MM.1S (cell line): ENCODE data around the gene DHDH.
"Not testable (repeated sequence)": the region's sequence is repeated elsewhere in the genome, so short reads cannot be mapped to it uniquely, and the experiment has no call there.

Experiments
- DNase-seq: peaks from one replicate; pipeline ENCODE4 v3.0.0-alpha.2; 2015
- H2AFZ ChIP-seq: fragments of 300-600 bp; sonication (generic); 2 replicates; pipeline ENCODE4 v1.6.0; 2016; ENCODE audit warnings: antibody characterized with exemption, low read length
- H3F3A ChIP-seq: fragments of 300-600 bp; sonication (generic); 2 replicates; pipeline ENCODE4 v1.6.1; 2016; ENCODE audit warnings: mild to moderate bottlenecking, antibody characterized with exemption, low read length, moderate library complexity, mixed read lengths; ENCODE audit not compliant: insufficient read depth
- H3K27ac ChIP-seq: fragments of 300-600 bp; sonication (generic); 2 replicates; pipeline ENCODE4 v1.5.1; 2016; ENCODE audit warnings: mild to moderate bottlenecking, low read length
- H3K27me3 ChIP-seq: fragments of 300-600 bp; sonication (generic); replicated peaks from 2 replicates; pipeline ENCODE4 v1.6.0; 2016; ENCODE audit warnings: low read length; ENCODE audit not compliant: insufficient read depth
- H3K36me3 ChIP-seq: fragments of 300-600 bp; sonication (generic); replicated peaks from 2 replicates; pipeline ENCODE4 v1.6.1; 2016; ENCODE audit warnings: mild to moderate bottlenecking, low read length, mixed read lengths; ENCODE audit not compliant: insufficient read depth
- H3K4me1 ChIP-seq: fragments of 300-600 bp; sonication (generic); 2 replicates; pipeline ENCODE4 v1.6.1; 2016; ENCODE audit warnings: low read length, mixed read lengths
- H3K4me2 ChIP-seq: fragments of 300-600 bp; sonication (generic); 2 replicates; pipeline ENCODE4 v1.6.0; 2016; ENCODE audit warnings: low read depth, low read length
- H3K4me3 ChIP-seq: fragments of 300-600 bp; sonication (generic); 2 replicates; pipeline ENCODE4 v1.5.1; 2016; ENCODE audit warnings: low read length, mixed read lengths
- H3K79me2 ChIP-seq: fragments of 300-600 bp; sonication (generic); 2 replicates; pipeline ENCODE4 v1.6.1; 2016; ENCODE audit warnings: mixed run types, low read length, mixed read lengths
- H3K9ac ChIP-seq: fragments of 300-600 bp; sonication (generic); 2 replicates; pipeline ENCODE4 v1.6.1; 2016; ENCODE audit warnings: low read length, mixed read lengths
- H3K9me2 ChIP-seq: fragments of 300-600 bp; sonication (generic); replicated peaks from 2 replicates; pipeline ENCODE4 v1.6.1; 2016; ENCODE audit warnings: mild to moderate bottlenecking, low read length, mixed read lengths; ENCODE audit not compliant: insufficient read depth
- H3K9me3 ChIP-seq: fragments of 300-600 bp; sonication (generic); replicated peaks from 2 replicates; pipeline ENCODE4 v1.6.1; 2016; ENCODE audit warnings: mild to moderate bottlenecking, low read length, mixed read lengths; ENCODE audit not compliant: insufficient read depth
- H4K20me1 ChIP-seq: fragments of 300-600 bp; sonication (generic); 2 replicates; pipeline ENCODE4 v1.6.1; 2016; ENCODE audit warnings: mild to moderate bottlenecking, low read length, moderate library complexity, mixed read lengths; ENCODE audit not compliant: insufficient read depth
- EZH2 ChIP-seq: fragments of 300-600 bp; sonication (generic); optimal IDR thresholded peaks from 2 replicates; pipeline ENCODE3; 2017; ENCODE audit warnings: low read depth, mild to moderate bottlenecking, antibody characterized with exemption, low read length, mixed read lengths
- EZH2phosphoT487 ChIP-seq: fragments of 300-600 bp; sonication (generic); IDR thresholded peaks from 2 replicates; pipeline ENCODE4 v1.6.1; 2018; ENCODE audit warnings: antibody characterized with exemption, low read length
- TF ChIP-seq, protein P1 (sequence below): fragments of 300-600 bp; sonication (generic); IDR thresholded peaks from 2 replicates; pipeline ENCODE4 v1.5.1; 2016; ENCODE audit warnings: antibody characterized with exemption, low read length, mixed read lengths

The DHDH gene

DNA sequence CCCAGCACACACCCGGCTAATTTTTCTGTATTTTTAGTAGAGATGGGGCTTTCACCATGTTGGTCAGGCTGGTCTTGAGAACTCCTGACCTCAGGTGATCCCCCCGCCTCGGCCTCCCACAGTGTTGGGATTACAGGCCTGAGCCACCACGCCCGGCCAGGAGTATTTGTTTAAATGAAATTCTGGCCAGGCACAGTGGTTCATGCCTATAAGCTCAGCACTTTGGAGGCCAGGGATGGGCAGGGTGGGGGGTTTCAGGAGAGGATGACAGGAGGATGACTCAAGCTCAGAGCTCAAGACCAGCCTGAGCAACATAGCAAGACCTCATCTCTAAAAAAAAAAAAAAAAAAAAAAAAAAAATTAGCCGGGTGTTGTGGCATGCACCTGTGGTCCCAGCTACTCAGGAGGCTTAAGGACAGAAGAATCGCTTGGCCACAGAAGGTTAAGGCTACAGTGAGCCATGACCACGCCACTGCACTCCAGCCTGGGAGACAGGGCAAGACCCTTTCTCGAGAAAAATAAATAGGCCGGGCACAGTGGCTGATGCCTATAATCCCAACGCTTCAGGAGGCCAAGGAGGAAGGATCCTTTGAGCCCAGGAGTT lies 8.2 kb upstream of the DHDH start:
- Histone ChIP-seq H3F3A (no peaks in the 10 kb centered on the region; the same call in 1 of the 2 replicates), H3K4me1 (no peaks in the 10 kb centered on the region), H3K27ac (no peak overlapping the region), H3K4me2 (no peak overlapping the region), H4K20me1 (no peaks in the 10 kb centered on the region), H3K36me3 (no peaks in the 10 kb centered on the region), H3K79me2 (no peaks in the 10 kb centered on the region), H3K9ac (no peak overlapping the region), H3K9me3 (no peaks in the 10 kb centered on the region), H3K4me3 (no peak overlapping the region), H2AFZ (no peak overlapping the region), H3K27me3 (no peaks in the 10 kb centered on the region), H3K9me2 (no peaks in the 10 kb centered on the region)
- DNase-seq = no peak
- no peak for TF ChIP-seq EZH2
- TF ChIP-seq, protein P1, sequence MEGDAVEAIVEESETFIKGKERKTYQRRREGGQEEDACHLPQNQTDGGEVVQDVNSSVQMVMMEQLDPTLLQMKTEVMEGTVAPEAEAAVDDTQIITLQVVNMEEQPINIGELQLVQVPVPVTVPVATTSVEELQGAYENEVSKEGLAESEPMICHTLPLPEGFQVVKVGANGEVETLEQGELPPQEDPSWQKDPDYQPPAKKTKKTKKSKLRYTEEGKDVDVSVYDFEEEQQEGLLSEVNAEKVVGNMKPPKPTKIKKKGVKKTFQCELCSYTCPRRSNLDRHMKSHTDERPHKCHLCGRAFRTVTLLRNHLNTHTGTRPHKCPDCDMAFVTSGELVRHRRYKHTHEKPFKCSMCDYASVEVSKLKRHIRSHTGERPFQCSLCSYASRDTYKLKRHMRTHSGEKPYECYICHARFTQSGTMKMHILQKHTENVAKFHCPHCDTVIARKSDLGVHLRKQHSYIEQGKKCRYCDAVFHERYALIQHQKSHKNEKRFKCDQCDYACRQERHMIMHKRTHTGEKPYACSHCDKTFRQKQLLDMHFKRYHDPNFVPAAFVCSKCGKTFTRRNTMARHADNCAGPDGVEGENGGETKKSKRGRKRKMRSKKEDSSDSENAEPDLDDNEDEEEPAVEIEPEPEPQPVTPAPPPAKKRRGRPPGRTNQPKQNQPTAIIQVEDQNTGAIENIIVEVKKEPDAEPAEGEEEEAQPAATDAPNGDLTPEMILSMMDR = no peak
- TF ChIP-seq EZH2phosphoT487 = no peak

GRCh38 chr19:48925890-48926289 lies 7.6 kb upstream of the DHDH start:
- not testable (repeated sequence) for H3K79me2 ChIP-seq, H3K4me1 ChIP-seq, H3K36me3 ChIP-seq, H3K4me2 ChIP-seq, H3K9me3 ChIP-seq, H3K9me2 ChIP-seq, H2AFZ ChIP-seq, H3K27me3 ChIP-seq, H3K27ac ChIP-seq, DNase-seq, H3K4me3 ChIP-seq, H4K20me1 ChIP-seq, H3K9ac ChIP-seq, H3F3A ChIP-seq

- Histone ChIP-seq H3K9me3 (no peaks in the 10 kb centered on the region), H3K27ac (no peak overlapping the region), H3K79me2 (no peaks in the 10 kb centered on the region), H2AFZ (no peak overlapping the region), H3K4me2 (no peak overlapping the region), H3K27me3 (no peaks in the 10 kb centered on the region), H4K20me1 (no peaks in the 10 kb centered on the region), H3K9me2 (no peaks in the 10 kb centered on the region), H3K4me1 (no peaks in the 10 kb centered on the region), H3F3A (no peaks in the 10 kb centered on the region; the same call in 1 of the 2 replicates), H3K4me3 (no peak overlapping the region), H3K9ac (no peak overlapping the region), H3K36me3 (no peaks in the 10 kb centered on the region)
- DNase-seq = no peak
- TF ChIP-seq, protein P1 = no peak
- TF ChIP-seq EZH2phosphoT487 = no peak
- TF ChIP-seq EZH2 = no peak
Measured at GRCh38 chr19:48926909-48927308, 6.6 kb upstream of the DHDH start.

DNA sequence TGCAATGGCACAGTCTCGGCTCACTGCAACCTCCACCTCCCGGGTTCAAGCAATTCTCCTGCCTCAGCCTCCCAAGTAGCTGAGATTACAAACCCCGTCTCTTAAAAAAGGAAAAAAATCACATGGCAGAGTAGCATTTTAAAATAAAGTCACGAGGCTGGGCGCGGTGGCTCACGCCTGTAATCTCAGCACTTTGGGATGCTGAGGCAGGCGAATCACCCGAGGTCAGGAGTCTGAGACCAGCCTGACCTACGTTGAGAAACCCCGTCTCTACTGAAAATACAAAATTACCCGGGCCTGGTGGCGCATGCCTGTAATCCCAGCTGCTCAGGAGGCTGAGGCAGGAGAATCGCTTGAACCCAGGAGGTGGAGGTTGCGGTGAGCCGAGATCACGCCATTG lies 5.8 kb upstream of the DHDH start:
- not testable (repeated sequence) for H3K4me3 ChIP-seq, DNase-seq, H3K9me3 ChIP-seq, H2AFZ ChIP-seq, H4K20me1 ChIP-seq, H3K9ac ChIP-seq, H3K36me3 ChIP-seq, H3F3A ChIP-seq, H3K4me1 ChIP-seq, H3K27me3 ChIP-seq, H3K79me2 ChIP-seq, H3K27ac ChIP-seq, H3K9me2 ChIP-seq, H3K4me2 ChIP-seq
